Spleen (tissue), 7 donors: ENCODE measurements around the gene NGEF.

Experiments
- POLR2A ChIP-seq, 3 donors: fragments of 450-650 bp; IDR thresholded peaks; one replicate each; pipeline ENCODE4 v1.5.1; 2017; ENCODE audit warnings: antibody characterized with exemption in 3 of 3, mild to moderate bottlenecking in 1 of 3
- POLR2AphosphoS5 ChIP-seq, 3 donors: sonication (generic); formaldehyde crosslinking; IDR thresholded peaks; one replicate each; pipeline ENCODE4 v1.5.1; 2017; ENCODE audit warnings: antibody characterized with exemption in 3 of 3
- TF ChIP-seq, protein P1 (sequence below), 11 experiments: fragments of 200-600 bp in 7 of 11; fragments of 450-650 bp in 4 of 11; sonication (generic) in 4 of 11; IDR thresholded peaks in 8 of 11; conservative IDR thresholded peaks in 3 of 11; 1 replicate in 7 of 11; 2 replicates in 4 of 11; pipeline versions ENCODE4 v1.4.0 to v1.8.0; 2016 to 2021; ENCODE audit warnings: antibody characterized with exemption in 11 of 11, inconsistent platforms in 4 of 11, mild to moderate bottlenecking in 1 of 11
- donor health status: DM: no; HTN: no; CAD: no; lungs with moderate emphysema.
- donor health status: DM: no; HTN: no; CAD: no.
- donor health status: DM: no; HTN: no; CAD: no.

DNA sequence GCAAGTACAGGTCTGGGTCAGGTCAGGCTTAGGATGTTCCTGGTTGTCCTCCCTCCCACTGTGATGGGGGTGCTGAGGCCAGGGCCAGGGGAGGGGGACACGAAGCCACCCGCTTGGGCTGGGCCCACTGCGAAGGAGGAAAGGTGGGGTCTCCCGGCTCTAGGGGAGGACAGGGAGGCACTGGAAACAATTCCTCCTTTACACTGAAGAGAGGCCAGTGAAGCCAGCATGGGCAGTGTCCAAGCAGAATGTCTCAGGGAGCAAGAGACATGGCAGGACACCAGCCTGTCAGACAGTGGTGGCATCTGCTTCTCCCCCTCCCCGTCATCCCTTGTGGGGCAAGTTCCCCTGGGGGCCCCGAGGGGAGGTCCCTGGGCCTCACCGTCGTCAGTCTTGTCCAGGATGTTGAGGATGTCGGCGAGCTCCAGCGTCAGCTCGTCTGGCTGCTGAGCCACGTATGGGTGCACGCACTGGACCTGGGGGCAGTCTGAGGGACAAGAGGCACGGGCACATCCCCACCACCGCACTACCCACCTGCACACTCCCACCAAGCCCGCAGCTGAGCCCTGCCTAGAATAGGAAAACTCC lies 132.2 kb downstream of the NGEF start:
- TF ChIP-seq, protein P1, sequence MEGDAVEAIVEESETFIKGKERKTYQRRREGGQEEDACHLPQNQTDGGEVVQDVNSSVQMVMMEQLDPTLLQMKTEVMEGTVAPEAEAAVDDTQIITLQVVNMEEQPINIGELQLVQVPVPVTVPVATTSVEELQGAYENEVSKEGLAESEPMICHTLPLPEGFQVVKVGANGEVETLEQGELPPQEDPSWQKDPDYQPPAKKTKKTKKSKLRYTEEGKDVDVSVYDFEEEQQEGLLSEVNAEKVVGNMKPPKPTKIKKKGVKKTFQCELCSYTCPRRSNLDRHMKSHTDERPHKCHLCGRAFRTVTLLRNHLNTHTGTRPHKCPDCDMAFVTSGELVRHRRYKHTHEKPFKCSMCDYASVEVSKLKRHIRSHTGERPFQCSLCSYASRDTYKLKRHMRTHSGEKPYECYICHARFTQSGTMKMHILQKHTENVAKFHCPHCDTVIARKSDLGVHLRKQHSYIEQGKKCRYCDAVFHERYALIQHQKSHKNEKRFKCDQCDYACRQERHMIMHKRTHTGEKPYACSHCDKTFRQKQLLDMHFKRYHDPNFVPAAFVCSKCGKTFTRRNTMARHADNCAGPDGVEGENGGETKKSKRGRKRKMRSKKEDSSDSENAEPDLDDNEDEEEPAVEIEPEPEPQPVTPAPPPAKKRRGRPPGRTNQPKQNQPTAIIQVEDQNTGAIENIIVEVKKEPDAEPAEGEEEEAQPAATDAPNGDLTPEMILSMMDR (IDR thresholded peaks at IDR 0.05 in 8 of 11, conservative IDR thresholded peaks at IDR 0.05 in 3 of 11): no peak
- TF ChIP-seq POLR2A (IDR thresholded peaks at IDR 0.05) (no peak), POLR2AphosphoS5 (IDR thresholded peaks at IDR 0.05) (no peak)
